GM18867 (cell line): ENCODE measurements around the gene BIN2.
A peak's percentile ranks its signal among the peaks of the same experiment; 100 is the strongest.
"Not testable (repeated sequence)": the region's sequence is repeated elsewhere in the genome, so short reads cannot be mapped to it uniquely, and the experiment has no call there.

Experiments
- ATAC-seq: cut with Tn5 transposase; IDR thresholded peaks from one replicate; pipeline ENCODE4 v1.9.1; 2021; ENCODE audit warnings: mild to moderate bottlenecking, moderate library complexity; ENCODE audit not compliant: unreplicated experiment

BIN2 gene

DNA sequence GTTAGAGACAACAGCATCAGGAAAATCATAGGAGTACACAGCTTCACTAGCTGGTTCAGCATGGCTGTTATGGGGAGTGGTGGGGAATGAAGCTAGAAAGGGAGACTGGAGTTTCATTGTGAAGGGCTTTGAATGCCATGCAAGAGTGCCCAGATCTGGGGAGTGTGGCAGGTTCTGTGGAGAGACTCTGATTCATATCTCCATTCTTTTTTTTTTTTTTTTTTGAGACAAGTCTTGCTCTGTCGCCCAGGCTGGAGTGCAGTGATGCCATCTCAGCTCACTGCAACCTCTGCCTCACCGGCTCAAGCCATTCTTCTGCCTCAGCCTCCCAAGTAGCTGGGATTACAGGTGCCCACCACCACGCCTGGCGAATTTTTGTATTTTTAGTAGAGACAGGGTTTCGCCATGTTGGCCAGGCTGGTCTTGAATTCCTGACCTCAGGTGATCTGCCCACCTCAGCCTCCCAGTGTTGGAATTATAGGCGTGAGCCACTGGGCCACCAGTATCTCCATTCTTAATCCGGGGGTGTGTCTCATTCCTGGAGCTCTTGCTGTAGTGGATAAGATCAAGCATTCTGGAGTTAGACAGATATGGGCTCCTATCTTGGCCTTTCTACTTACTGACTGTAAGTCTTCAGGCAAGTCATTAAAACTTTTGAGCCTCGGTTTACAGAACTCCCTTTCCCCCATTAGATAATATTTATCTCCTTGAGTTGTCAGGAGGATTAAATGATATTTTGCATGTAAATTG is 5.7 kb downstream of the BIN2 start:
- ATAC-seq = not testable (repeated sequence)

DNA sequence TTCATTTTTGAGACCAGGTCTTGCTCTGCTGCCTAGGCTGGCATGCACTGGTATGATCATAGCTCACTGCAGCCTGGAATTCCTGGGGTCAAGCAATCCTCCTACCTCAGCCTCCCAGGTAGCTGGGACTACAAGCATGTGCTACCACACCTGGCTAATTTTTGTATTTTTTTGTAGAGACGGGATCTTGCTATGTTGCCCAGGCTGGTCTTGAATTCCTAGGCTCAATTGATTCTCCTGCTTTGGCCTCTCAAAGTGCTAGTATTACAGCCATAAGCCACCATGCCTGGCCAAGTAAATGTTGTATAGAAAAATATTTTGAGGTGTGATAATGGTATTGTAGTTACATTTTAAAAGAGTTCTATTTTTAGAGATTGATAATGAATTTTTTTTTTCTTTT is 12.6 kb downstream of the BIN2 start:
- no peak for ATAC-seq

DNA sequence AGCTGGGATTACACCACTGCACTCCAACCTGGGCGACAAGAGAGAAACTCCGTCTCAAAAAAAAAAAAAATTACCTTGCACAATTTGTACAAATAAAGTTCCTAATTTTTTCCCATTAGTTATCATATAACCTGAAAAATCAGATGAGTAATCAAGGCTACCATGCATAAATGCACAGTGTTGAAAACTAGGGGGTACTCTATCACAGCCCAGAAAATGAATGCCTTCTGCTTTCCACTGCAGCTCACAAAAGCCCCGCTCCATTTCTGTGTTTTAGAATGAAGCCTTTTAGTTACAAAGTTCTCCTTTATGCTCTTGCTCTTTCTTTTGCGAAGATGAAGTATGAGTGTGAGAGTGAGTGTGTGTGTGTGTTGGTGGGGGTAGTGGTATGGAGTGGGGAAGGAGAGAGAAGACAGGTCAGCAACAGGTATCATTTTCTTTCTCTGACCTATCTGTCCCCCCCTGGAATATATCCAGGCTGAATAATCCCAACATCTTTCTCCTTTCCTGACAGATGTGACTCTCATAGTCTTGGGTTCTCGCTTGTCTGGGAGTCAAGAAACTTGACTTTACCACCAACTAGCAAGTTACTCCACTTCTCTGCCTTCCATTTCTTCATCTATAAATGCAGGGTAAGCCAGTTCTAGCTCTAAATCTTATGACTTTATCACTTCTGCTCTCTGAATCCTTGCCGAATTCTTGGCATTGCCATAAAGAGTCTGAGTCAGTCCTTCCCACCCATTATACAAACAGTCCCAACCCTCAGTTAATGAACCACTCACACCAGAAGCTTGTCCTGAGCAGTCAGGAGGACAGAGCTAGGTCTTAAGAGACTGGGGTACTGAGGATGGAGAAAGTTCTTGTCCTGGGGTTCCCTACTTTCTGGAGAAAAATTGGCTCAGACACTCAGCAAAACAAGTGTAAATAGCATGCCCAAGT is 16.1 kb downstream of the BIN2 start:
- ATAC-seq = no peak

DNA sequence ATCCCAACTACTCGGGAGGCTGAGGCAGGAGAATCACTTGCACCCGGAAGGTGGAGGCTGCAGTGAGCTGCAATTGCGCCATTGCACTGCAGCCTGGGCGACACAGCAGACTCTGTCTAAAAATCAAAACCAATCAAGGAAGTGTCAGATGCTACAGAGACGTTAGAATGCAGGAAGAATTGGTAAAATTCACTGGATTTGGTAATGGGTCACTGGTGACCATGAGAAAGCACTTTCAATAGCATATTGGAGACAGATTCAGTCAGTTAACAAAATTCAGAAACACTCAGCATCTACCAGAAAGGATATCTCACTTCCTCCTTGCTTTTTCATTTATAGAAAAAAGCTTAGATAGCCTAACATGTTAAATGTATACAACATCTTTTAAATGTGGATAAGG is 17.5 kb downstream of the BIN2 start:
- ATAC-seq = no peak

DNA sequence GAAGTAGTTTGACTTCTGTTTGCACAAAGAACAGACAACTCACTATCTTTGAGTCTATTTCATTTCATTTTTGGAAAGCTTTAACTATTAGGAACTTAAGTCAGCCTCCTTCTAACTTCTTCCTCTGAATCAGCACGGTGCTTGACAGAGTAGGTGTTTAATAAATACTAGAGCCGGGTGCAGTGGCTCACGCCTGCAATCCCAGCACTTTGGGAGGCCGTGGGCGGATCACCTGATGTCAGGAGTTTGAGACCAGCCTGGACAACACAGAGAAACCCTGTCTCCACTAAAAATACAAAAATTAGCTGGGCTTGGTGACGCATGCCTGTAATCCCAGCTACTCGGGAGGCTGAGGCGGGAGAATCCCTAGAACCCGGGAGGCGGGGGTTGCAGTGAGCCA is 23.2 kb downstream of the BIN2 start:
- not testable (repeated sequence) for ATAC-seq

DNA sequence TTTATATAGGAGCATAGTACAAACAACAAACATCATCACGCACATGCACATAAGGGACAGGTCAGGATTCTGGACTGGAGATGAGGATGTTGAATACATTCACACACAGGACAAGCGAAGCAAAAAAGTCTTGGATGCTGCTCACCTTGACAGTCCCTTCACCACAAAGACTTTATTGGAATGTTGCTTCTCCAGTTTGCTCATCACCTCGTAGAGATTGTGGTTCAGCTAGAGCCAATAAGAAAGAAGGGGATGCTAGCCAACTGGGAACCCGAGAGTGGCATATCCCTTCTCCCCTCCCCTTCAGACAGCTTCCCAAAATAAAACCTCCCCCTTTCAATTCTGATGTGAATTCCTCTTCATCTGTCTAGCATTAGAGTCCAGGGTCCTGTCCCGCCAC is 28.3 kb downstream of the BIN2 start:
- no peak for ATAC-seq

DNA sequence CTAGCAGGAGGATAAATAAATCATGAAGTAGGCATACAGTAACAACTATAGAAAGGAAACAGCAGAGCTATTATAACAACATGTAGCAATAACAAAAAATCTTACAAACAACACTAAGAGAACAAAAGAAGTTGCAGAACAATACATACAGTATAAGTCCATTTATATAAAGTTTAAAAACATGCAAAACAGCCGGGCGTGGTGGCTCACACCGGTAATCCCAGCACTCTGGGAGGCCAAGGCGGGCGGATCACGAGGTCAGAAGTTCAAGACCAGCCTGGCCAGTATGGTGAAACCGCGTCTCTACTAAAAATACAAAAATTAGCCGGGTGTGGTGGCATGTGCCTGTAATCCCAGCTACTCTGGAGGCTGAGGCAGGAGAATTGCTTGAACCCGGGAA is 29.9 kb downstream of the BIN2 start:
- ATAC-seq = not testable (repeated sequence)

DNA sequence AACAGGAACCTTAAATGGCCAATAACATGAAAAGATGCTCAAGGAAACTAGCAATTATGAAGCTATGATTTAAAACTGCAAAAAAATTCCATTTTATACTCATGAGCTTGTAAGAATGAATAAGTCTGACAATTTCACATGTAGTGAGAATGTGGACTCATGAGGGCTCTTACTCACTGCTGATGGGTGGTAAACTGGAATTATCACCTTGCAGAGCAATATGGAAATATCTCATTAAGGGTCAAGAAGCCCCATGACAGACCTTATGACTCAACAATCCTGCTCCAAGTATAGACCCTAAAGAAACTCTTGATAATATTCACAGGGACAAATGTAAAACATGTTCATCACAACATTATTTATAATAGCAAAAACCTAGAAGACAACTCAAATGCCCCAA is 30.3 kb downstream of the BIN2 start:
- ATAC-seq = no peak

DNA sequence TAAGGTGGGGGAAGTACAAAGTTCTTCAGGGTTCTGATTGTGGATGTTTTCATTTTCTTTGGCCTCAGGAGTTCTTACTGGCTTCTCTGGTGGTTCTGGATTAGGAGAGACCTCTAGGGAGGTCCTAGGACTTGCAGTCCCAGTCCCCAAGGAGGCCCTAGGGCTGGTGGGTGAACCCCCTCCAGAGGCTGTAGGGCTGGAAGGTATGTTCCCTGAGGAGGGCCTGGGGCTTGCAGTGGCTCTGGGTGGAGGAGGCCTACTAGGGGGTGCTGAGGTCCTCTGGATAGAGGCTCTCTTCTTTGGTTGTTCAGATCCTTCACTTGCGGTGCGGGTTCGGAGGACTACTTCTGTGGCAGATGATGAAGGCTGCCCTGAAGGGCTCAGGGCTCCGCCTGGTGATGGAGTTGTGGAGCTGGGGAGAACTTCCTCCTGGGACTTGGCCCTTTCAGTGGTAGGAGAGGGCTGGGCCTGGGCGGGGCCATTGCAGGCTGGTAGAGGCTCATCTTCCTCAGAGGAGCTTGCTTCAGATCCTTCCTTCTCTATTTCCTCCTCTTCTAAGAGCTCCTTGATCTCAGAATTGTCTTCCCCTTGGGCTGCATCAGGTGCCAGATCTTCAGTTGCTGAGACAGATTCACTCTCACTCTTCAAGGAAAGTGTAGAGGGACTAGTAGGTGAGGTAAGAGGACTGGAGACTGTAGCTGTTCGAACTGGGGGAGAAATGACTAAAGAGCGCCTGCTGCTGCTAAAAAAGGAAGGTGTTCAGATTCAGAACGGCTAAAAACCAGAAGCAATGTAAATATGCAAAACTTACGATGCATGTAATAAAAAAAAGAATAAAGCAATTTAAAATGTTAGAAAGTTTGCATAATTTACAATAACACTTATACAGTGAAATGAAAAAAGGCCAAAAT is 32.1 kb downstream of the BIN2 start:
- not testable (repeated sequence) for ATAC-seq

DNA sequence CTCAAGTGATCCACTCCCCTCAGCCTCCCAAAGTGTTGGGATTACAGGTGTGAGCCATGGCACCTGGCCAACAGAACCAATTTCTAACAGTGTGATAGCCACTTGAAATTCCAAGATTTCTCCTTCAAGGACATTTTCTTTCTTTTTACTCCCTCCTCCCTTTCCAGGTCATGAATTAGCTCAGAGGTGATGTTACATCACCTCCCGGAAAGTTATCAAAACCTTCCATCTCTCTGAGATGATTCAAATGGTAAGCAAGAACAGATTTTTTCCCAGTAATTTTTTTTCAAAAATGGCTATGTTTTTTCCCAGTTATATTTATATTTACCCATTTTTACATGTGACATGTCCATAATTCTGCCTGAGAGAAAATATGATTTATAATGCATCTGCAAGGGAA is 38.1 kb downstream of the BIN2 start:
- ATAC-seq = no peak

DNA sequence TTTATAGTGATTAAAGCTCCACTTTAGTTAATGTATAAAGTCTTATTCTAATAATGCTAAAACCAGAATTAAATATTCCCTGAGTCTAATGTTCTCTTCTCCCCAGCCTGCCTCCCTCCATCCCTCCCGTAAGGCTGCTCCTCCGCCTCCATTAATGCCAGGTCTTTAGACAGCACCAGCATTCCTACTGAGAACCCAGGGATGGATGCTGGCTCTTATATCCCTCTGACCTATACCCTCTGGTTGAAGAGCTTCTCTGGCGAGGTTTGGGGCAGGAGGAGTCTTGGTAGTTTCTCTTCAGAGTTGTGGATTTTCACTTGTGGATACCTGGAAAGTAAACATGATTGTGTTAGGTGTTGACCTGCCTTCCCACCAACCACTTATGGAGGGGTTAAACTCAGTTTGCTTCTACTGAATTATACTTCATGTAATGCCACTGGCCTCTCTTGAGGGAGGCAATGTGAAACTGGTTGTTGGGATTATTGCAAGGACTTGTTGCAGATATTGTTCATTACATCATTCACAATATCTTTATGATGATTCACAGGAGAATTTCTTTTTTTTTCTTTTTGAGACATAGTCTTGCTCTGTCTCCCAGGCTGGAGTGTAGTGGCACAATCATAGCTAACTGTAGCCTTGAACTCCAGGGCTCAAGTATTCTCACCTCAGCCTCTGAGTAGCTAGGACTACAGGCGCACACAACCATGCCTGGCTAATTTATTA is 42.6 kb downstream of the BIN2 start:
- ATAC-seq = no peak

DNA sequence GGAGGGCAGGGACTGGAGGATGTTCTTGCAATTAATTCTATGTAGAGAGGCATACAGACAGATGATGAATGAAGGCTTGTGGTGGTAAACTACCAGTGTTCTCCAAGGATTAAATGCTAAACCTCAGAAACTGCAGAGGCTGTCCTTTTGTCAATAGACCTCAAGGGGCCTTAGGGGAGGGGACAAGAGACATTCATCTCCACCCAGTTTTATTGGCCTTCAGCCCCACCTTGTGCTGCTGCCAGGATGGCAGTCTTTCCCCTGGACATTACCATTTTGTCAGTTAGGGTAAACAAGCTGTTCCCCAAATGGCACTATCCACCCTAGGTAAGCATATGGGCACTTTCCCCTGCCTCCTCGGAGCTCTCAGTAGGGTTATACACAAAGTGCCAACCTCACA is 48.9 kb downstream of the BIN2 start:
- no peak for ATAC-seq

DNA sequence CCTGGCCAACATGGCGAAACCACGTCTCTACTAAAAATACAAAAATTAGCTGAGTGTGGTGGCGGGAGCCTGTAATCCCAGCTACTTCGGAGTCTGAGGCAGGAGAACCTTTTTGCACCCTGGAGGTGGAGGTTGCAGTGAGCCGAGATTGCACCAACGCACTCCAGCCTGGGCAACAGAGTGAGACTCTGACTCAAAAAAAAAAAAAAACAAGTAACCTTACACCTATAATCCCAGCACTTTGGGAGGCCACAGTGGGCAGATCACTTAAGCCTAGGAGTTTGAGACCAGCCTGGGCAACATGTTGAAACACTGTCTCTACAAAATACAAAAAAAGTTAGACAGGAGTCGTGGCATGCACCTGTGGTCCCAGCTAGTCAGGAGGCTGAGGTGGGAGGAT is 51.2 kb downstream of the BIN2 start:
- ATAC-seq = not testable (repeated sequence)

DNA sequence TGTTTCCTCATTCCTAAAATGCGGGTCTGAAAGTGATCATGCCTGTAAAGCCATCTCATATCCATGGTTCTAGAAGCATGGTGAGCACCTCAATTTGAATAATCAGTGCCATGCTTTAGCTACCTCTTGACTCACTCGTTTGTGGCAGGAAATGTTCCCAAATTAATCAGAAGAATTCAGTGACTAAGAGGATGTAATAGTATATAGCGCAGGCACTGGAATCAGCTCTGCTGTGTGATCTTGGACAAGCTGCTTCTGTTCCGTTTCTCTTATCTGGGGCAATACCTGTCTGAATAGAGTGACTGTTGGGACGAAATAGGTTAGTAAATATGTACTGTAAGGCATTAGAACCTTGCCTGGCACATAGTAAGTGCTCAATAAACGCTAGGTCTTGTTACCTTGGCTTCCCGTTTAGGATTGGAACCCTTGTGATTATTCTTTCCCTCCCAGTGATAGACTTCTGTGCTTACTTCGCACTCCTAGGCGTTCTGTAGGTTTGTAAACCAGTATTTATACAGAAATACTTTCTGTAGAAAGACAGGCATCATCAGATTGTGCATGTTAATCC is 52.9 kb downstream of the BIN2 start:
- ATAC-seq = no peak

DNA sequence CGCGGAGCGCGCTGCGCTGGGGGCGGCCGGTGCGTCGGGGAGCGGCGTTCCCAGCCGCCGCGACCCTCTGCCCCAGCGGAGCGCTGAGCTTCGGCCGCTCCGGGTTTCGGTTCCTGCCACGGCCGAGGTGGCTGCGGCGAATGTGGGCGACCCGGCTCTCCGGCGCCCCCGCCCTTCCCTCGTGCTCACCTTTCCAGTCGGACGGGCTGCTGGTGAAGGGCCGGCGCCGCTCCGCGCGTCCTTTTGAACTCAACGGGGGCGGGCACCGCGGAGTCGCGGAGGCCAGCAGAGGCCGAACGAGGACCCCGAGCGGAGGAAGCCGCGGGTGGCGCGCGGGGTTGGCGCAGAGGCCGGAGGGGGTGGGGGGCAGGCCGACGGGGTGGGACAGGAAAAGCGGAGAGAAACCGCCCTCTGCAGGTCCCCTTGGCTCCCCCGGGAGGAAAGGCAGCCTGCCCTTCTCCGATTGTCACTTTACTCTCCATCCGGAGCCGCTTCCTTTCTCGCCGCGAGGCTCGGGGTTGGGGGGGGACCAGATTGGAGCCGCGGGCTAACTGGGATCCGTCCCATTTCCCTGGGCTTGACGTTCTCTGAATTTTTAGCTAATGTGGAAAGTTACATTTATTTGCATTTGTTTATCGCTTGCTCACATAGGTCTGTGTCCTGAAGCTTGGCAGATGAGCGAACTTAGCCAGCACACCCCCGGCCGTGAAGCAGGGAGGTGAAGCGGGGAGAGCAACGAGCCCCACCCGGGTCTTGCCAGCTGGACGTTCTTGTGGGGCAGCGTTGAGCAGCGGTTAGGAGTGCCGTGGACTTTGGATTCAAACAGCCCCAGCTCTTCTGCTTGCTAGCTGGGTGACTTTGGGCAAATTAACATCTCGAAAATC is 53.7 kb downstream of the BIN2 start, which contains the start of gene SMAGP:
Gene SMAGP, minus strand, starts transcription at position 349 of the 884 bp plus-strand sequence. CDS start 1,137 bp downstream, outside the sequence.
- ATAC-seq = peak; percentile 79

DNA sequence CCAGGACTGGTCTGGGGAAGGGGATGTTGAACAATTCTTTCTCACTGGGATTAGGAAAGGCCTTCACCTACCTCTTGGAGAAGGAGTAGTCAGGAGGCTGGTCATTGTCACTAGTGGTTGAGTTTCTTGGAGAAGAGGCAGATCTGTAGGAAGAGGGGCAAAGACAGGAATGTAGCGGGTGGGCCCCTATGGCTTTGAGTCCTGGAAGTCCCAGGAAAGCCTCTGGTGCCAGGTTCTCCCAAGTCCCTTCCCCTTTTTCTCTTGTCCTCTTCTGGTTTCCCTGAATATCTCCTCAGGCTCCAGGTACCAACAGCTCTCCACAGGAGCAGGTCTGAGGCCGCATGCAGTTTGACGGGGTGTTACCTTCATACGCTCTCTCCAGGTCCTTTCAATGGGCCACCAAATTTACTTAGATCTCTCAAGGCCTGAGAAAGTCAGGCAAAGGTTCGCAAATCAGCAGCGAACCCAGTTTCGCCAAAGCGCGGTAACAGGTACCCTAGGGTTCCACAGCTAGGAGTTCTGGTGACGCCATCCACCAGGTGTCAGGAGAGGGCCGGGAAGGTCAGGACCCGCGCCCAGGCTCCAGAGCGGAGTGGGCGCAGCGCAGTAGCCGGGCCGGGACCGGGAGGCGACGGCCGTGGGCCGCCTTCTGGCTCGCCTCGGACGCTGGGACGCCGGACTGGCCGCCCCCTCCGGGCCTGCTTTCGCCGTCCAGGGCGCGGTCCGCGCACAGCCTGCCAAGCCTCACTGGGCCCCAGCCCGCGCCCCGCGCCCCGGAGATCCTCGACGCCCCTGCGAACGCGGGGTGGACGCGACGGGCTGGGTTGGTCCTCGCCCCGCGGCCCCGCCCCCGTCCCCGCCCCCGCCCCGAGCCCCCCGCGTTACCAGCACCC is 54.6 kb downstream of the BIN2 start:
- peak; percentile 14 for ATAC-seq

DNA sequence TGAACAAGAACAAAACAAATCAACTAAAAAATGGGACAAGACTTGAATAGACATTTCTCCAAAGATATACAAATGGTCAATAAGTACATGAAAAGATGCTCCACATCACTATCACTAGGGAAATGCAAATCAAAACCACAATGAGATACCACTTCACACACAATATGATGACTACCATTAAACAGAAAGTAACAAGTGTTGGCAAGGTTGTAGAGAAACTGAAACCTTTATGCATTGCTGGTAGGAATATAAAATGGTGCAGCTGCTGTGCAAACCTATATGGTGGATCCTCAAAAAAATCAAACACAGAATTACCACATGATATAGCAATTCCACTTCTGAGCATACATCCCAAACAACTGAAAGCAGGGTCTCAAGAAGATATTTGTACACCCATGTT is 59.0 kb downstream of the BIN2 start:
- peak; percentile 81 for ATAC-seq

DNA sequence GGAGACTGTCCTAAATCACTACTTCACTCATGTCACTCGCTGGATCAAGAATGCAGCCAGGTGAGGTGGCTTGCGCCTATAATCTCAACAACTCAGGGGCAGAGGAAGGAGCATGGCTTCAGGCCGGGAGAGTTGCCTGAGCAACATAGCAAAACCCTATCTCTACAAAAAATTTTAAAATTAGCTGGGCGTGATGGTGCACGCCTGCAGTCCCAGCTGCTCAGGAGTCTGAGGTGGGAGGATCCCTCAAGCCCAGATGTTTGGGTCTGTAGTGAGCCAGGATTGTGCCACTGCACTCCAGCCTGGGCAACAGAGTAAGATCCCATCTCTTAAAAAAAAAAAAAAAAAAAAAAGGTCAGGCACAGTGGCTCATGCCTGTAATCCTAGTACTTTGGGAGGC is 59.7 kb downstream of the BIN2 start:
- no peak for ATAC-seq
